AG04450 (cell line): ENCODE results near the gene LOXL3. TPM values are rescaled to one million over a fixed set of nuclear protein-coding genes. Genes with fewer than 3 reads are reported as not detected.

Experiments
- CTCF ChIA-PET: fragments of 300-600, 350-600 bp; formaldehyde crosslinking; extraction: SDS; loops from one replicate; lab custom pipeline; 2022; ENCODE audit warnings: antibody characterized with exemption, inconsistent platforms; lab: Charles Lee
- POLR2A ChIA-PET: fragments of 350-600 bp; formaldehyde crosslinking; extraction: SDS; loops from one replicate; lab custom pipeline; 2021; ENCODE audit warnings: antibody characterized with exemption, inconsistent platforms; lab: Yijun Ruan, JAX
- DNase-seq: peaks from one replicate; pipeline ENCODE4 v3.0.0-alpha.2; 2011; ENCODE audit warnings: low read depth, low spot score
- H3K27ac ChIP-seq: one replicate; pipeline ENCODE4 v1.5.1; 2012; ENCODE audit warnings: low read depth, low read length, control low read depth
- H3K27me3 ChIP-seq: one replicate; pipeline ENCODE4 v1.6.0; 2012; ENCODE audit warnings: low read length; ENCODE audit not compliant: control insufficient read depth, insufficient read depth
- H3K4me3 ChIP-seq: 2 replicates; pipeline ENCODE4 v1.5.1; 2011; ENCODE audit warnings: mild to moderate bottlenecking, low read depth, low read length, control low read depth
- H3K9me3 ChIP-seq: 2 replicates; pipeline ENCODE4 v1.5.1; 2012; ENCODE audit warnings: low read length; ENCODE audit not compliant: control insufficient read depth, insufficient read depth
- CTCF ChIP-seq: IDR thresholded peaks from 2 replicates; pipeline ENCODE4 v1.5.1; 2011; ENCODE audit warnings: low read depth, low read length, control low read depth, inconsistent platforms
- polyA plus RNA-seq: library from polyadenylated mRNA; depleted of rRNA; stranded (reverse); fragments of >200 nt; gene quantifications from 2 replicates; pipeline ENCODE4 v1.2.3, GENCODE V29; 2011

Gene LOXL3
- polyA plus RNA-seq, 1 experiment: 41.1 TPM

- CTCF ChIA-PET: no interaction called here
- Histone ChIP-seq H3K27me3 (peaks cover 3% of the 10 kb centered on the region), H3K9me3 (peaks cover 10% of the 10 kb centered on the region; the same call in 1 of the 2 replicates), H3K4me3 (no peak overlapping the region; the same call in 1 of the 2 replicates), H3K27ac (no peak overlapping the region)
- no peak for DNase-seq
- TF ChIP-seq CTCF: no peak
- POLR2A ChIA-PET: no interaction called here
These were observed 26.0 kb downstream of the LOXL3 start for GRCh38 chr2:74527741-74528140.

DNA sequence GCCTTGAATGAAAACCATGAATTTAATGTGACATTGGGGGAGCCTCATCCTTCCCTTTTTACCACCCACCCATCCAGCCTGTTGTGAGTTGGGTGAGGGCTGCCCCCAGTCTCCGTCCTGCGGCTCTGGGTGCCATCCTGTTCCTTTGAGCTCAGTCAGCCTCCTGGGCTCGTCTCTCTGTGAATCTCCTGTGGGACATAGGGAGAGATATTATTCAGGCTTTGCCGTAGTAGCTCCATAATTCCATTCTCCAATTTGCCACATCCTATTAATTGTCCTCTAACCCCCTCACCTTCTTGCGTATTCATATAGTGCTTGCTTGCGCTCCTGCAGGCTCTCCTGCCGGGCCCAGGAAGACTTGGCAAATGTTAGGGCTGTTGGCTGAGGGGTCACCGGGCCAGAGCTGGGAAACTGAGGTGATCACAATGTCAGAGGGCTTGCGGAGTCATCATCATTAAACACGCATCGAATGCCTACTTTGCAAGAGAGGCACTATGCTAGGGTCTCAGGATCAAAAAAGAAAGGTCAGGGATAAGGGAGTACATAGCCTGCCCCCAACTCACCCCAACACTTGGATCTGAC is 27.0 kb downstream of the LOXL3 start:
- peaks cover 11% of the 10 kb centered on the region for H3K27me3 ChIP-seq
- peaks cover 10% of the 10 kb centered on the region; the same call in 1 of the 2 replicates for H3K9me3 ChIP-seq
- CTCF ChIA-PET: no interaction called here
- no peak overlapping the region for H3K4me3 ChIP-seq
- TF ChIP-seq CTCF: no peak
- no peak overlapping the region for H3K27ac ChIP-seq
- no peak for DNase-seq
- POLR2A ChIA-PET: interaction anchor here (0.9 kb wide), 1 partner anchor 16 kb away, joined by 8 read pairs; no protein-coding TSS in a partner anchor

- Histone ChIP-seq H3K4me3 (no peak within 1 kb of the TSS), H3K27ac (no peak within 1 kb of the TSS), H3K9me3 (peaks cover 10% of the 10 kb centered on the region; the same call in 1 of the 2 replicates), H3K27me3 (peaks cover 13% of the 10 kb centered on the region)
- CTCF ChIA-PET: no interaction called here
- TF ChIP-seq CTCF: no peak
- POLR2A ChIA-PET: interaction anchor here (0.9 kb wide), 1 partner anchor 15 kb away, joined by 8 read pairs; no protein-coding TSS in a partner anchor
- DNase-seq: no peak
These were observed 27.8 kb downstream of the LOXL3 start, which contains the start of gene DQX1 for GRCh38 chr2:74525717-74526648. TSS of gene DQX1 (minus strand) at chr2:74526231. CDS start at chr2:74525729, 502 bp downstream.

- no peak for DNase-seq
- H3K4me3 ChIP-seq: no peak overlapping the region
- TF ChIP-seq CTCF: no peak
- ChIA-PET POLR2A (no interaction called here), CTCF (no interaction called here)
- no peak overlapping the region for H3K27ac ChIP-seq
- H3K27me3 ChIP-seq: peaks cover 22% of the 10 kb centered on the region
- H3K9me3 ChIP-seq: peaks cover 10% of the 10 kb centered on the region; the same call in 1 of the 2 replicates
These were observed 28.6 kb downstream of the LOXL3 start for GRCh38 chr2:74524955-74525716.
